SK-N-MC (cell line): ENCODE results near the gene ALAS1.

Source experiments
- DNase-seq: peaks from one replicate; pipeline ENCODE4 v3.0.0-alpha.2; 2011; ENCODE audit warnings: low read depth, low spot score
- H3K27ac ChIP-seq: fragments of 200-600 bp; sonication (generic); 2 replicates; pipeline ENCODE4 v1.5.1; 2016; ENCODE audit warnings: mixed run types
- H3K36me3 ChIP-seq: fragments of 200-600 bp; sonication (generic); 2 replicates; pipeline ENCODE4 v1.6.1; 2017; ENCODE audit warnings: antibody characterized with exemption, low read length, mixed read lengths; ENCODE audit not compliant: insufficient read depth
- H3K4me3 ChIP-seq: fragments of 200-600 bp; sonication (generic); 2 replicates; pipeline ENCODE4 v1.5.1; 2016
- H3K9ac ChIP-seq: fragments of 200-600 bp; sonication (generic); 2 replicates; pipeline ENCODE4 v1.8.0; 2017; ENCODE audit warnings: mixed run types, mixed read lengths; ENCODE audit not compliant: insufficient read length
- H3K9me3 ChIP-seq: fragments of 200-600 bp; sonication (generic); 2 replicates; pipeline ENCODE4 v1.6.1; 2017; ENCODE audit warnings: low read depth, mild to moderate bottlenecking, antibody characterized with exemption, low read length, moderate library complexity, mixed read lengths
- EZH2 ChIP-seq: fragments of 200-600 bp; sonication (generic); IDR thresholded peaks from one replicate; pipeline ENCODE4 v1.6.1; 2017; ENCODE audit warnings: antibody characterized with exemption
- FOXP2 ChIP-seq: optimal IDR thresholded peaks from 2 replicates; pipeline ENCODE3; 2011; ENCODE audit warnings: mild to moderate bottlenecking, moderate library complexity; ENCODE audit not compliant: insufficient read depth; ENCODE audit errors: extremely low read length, control extremely low read depth
- POLR2AphosphoS5 ChIP-seq: IDR thresholded peaks from 2 replicates; pipeline ENCODE4 v1.6.1; 2012; ENCODE audit warnings: mild to moderate bottlenecking, low read depth, low read length, borderline replicate concordance

Gene ALAS1

GRCh38 chr3:52193065-52193464 is 4.9 kb upstream of the ALAS1 start:
- no peaks in the 10 kb centered on the region for H3K9me3 ChIP-seq
- no peak overlapping the region for H3K9ac ChIP-seq
- no peak for DNase-seq
- TF ChIP-seq FOXP2 = no peak
- no peak for TF ChIP-seq POLR2AphosphoS5
- no peak for TF ChIP-seq EZH2
- H3K4me3 ChIP-seq = no peak overlapping the region
- H3K36me3 ChIP-seq = no peaks in the 10 kb centered on the region
- no peak overlapping the region for H3K27ac ChIP-seq

DNA sequence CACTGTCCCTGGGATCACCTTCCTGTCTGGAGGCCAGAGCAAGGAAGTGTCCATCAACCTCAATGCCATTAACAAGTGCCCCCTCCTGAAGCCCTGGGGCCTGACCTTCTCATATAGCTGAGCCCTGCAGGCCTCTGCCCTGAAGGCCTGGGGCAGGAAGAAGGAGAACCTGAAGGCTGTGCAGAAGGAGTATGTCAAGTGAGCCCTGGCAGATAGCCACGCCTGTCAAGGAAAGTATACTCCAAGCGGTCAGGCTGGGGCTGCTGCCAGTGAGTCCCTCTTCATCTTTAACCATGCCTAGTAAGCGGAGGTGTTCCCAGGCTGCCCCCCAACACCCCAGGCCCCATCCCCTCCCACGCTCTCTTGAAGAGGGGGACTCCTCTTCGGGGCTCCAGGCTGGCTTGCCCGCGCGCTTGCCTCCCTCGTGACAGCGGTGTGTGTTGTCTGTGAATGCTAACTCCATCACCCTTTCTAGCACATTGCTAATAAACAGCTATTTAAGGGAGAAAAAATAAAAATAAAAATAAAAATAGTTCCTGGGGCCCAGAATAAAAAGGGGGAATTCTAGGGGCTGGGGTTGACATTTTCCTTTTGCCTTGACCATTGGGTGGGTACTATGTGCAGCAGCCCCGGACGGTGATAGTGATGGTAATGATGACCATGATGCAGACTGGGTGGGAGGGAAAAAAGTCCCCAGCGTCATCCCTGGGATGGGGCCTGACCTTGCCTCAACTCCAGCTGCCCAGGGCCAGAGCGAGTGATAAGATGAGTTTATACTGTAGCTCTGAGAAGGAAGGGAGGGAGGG is 3.3 kb upstream of the ALAS1 start:
- no peak overlapping the region for H3K4me3 ChIP-seq
- TF ChIP-seq EZH2 (no peak), POLR2AphosphoS5 (no peak), FOXP2 (no peak)
- no peaks in the 10 kb centered on the region for H3K9me3 ChIP-seq
- H3K27ac ChIP-seq = no peak overlapping the region
- no peak for DNase-seq
- no peak overlapping the region for H3K9ac ChIP-seq
- no peaks in the 10 kb centered on the region for H3K36me3 ChIP-seq

DNA sequence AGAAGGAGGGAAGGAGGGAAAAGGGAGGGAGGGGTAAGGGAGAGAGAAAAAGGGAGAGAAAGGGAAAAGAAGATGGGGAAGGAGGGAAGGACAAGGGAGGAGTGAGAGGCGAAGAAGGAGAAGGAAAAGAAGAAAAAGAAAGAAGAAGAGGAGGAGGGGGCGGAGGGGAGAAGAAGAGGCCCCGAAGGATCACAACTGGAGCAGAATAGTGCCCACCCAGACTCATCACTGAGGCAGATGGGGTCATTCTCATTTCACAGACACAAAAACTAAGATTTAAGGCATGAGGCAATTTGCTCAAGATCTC is 2.7 kb upstream of the ALAS1 start:
- Histone ChIP-seq H3K27ac (no peak overlapping the region), H3K4me3 (no peak overlapping the region), H3K36me3 (no peaks in the 10 kb centered on the region; the same call in 1 of the 2 replicates), H3K9me3 (no peaks in the 10 kb centered on the region), H3K9ac (no peak overlapping the region)
- TF ChIP-seq EZH2 = no peak
- no peak for TF ChIP-seq POLR2AphosphoS5
- TF ChIP-seq FOXP2 = no peak
- DNase-seq = no peak

GRCh38 chr3:52195823-52196331 is 2.1 kb upstream of the ALAS1 start:
- TF ChIP-seq FOXP2 (no peak), EZH2 (no peak), POLR2AphosphoS5 (no peak)
- Histone ChIP-seq H3K4me3 (no peak overlapping the region), H3K9me3 (no peaks in the 10 kb centered on the region), H3K27ac (no peak overlapping the region), H3K9ac (no peak overlapping the region), H3K36me3 (peaks cover 4% of the 10 kb centered on the region; the same call in 1 of the 2 replicates)
- DNase-seq = no peak

DNA sequence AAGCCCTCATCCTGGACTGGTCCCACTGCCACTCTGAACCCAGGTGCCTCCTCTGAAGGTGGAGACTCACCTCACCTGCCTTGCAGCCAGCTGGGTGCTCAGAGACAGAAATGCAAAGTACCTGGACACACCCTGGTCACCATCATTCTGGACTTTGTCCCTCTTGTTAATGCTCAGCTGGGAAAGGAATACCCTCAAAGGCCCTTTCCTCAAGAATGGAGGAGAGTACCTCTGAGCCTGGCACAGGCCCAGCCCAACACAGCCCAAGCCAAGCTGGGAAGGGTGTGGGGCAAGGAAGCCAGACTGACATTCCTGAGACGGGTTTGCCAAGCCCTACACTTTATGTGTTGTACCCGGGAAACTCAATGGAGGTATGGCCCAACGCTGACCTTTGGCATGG is 983 bp upstream of the ALAS1 start:
- DNase-seq = no peak
- Histone ChIP-seq H3K36me3 (peaks cover 10% of the 10 kb centered on the region), H3K9ac (no peak overlapping the region), H3K27ac (no peak overlapping the region), H3K9me3 (no peaks in the 10 kb centered on the region), H3K4me3 (no peak overlapping the region)
- TF ChIP-seq POLR2AphosphoS5 (no peak), FOXP2 (no peak), EZH2 (no peak)

DNA sequence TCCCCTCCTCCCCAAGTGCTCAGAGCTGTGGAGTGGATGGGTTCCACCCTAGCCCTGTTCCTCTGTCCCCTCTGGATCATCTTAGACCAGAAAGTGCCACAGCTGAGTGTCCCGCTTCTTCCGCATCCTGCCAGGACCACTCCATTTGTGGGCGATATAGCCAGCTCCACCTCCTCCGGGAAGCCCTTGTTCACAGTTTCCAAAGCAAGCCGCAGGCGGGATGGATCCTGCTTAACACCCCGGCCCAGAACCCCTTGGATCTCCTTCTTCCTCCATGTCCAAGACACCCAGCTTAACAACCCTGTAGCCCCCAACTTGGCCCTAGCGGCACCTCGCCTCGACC is 490 bp upstream of the ALAS1 start:
- peak overlapping the region; percentile 83 for H3K4me3 ChIP-seq
- H3K9ac ChIP-seq = peak overlapping the region; percentile 37
- peaks cover 14% of the 10 kb centered on the region for H3K36me3 ChIP-seq
- no peak overlapping the region for H3K27ac ChIP-seq
- no peak for DNase-seq
- no peak for TF ChIP-seq POLR2AphosphoS5
- TF ChIP-seq FOXP2 = no peak
- no peak for TF ChIP-seq EZH2
- H3K9me3 ChIP-seq = no peaks in the 10 kb centered on the region

- Histone ChIP-seq H3K9me3 (no peaks in the 10 kb centered on the region), H3K36me3 (peaks cover 27% of the 10 kb centered on the region), H3K9ac (peak overlapping the region; percentile 83), H3K4me3 (peak overlapping the region; percentile 83), H3K27ac (no peak overlapping the region)
- TF ChIP-seq EZH2 (no peak), POLR2AphosphoS5 (no peak), FOXP2 (no peak)
- no peak for DNase-seq
Measured at GRCh38 chr3:52198643-52199608, 966 bp downstream of the ALAS1 start.

DNA sequence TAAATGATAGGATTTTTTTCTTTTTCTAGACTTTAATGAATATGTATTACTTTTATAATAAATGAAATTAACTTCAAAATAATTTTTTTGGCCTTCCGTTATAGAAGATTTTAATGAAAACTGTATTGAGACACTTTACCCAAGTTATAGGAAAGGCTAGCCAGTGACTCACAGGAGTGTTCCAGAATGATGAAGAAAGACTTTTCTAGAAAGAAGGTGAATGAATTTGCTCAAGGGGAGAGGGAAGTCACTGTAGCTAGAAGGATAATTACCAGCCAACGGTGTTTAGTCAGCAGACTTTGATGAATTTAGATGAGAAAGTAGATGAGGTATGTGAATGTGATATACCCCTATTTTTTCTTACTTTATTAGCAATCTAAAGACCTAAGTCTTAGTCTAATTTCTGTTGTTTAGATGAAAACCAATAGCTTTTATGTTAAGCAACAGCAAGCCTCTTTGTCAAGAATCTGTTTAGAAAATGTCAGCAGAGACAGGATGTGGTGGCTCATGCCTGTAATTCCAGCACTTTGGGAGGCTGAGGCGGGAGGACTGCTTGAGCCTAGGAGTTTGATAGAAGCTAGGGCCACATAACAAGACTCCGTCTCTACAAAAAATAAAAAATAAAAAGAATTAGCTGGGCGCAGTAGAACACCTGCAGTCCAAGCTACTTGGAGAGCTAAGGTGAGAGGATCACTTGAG is 3.2 kb downstream of the ALAS1 start:
- H3K27ac ChIP-seq = no peak overlapping the region
- peaks cover 49% of the 10 kb centered on the region for H3K36me3 ChIP-seq
- no peaks in the 10 kb centered on the region for H3K9me3 ChIP-seq
- H3K9ac ChIP-seq = no peak overlapping the region
- H3K4me3 ChIP-seq = no peak overlapping the region
- no peak for DNase-seq
- no peak for TF ChIP-seq EZH2
- TF ChIP-seq FOXP2 = no peak
- TF ChIP-seq POLR2AphosphoS5 = no peak
